ENCODE measurements around the gene UMPS.

GRCh38 chr3:124764746-124765145, 34.5 kb downstream of the UMPS start:
- no peak for TF ChIP-seq POLR2A (IDR thresholded peaks at IDR 0.05)
- TF ChIP-seq CTCF (IDR thresholded peaks at IDR 0.05): no peak

Data from Peyer's patch (tissue), 4 donors.